Ureter (tissue), 1 donor: ENCODE measurements around the gene EIF4B. TPM values are rescaled to one million over a fixed set of nuclear protein-coding genes. Genes with fewer than 3 reads are reported as not detected.

Source experiments
- DNase-seq: peaks from one replicate; pipeline ENCODE4 v3.0.0-alpha.2; 2020; ENCODE audit warnings: low spot score
- total RNA-seq: library from RNA; stranded (reverse); gene quantifications from one replicate; pipeline ENCODE4 v1.2.4, GENCODE V29; 2023
- donor health status: DM: yes; HTN: yes; CAD: no.

Gene EIF4B
- total RNA-seq, 1 donor from 2014 or later: 474 TPM

GRCh38 chr12:53069621-53070410 is 63.6 kb downstream of the EIF4B start:
- DNase-seq: peak; percentile 56

- no peak for DNase-seq
Measured at GRCh38 chr12:53070877-53071492, 64.7 kb downstream of the EIF4B start.

GRCh38 chr12:53071591-53072551 is 65.6 kb downstream of the EIF4B start:
- peak; percentile 88 for DNase-seq

GRCh38 chr12:53073881-53074280 is 67.6 kb downstream of the EIF4B start:
- DNase-seq: no peak

GRCh38 chr12:53074283-53074998 is 68.2 kb downstream of the EIF4B start:
- no peak for DNase-seq

- DNase-seq: no peak
Measured at GRCh38 chr12:53074999-53075370, 68.7 kb downstream of the EIF4B start.

- no peak for DNase-seq
Measured at GRCh38 chr12:53076461-53076860, 70.2 kb downstream of the EIF4B start.

GRCh38 chr12:53077030-53077429 is 70.8 kb downstream of the EIF4B start:
- no peak for DNase-seq

- DNase-seq: peak; percentile 57
Measured at GRCh38 chr12:53078425-53079225, 72.4 kb downstream of the EIF4B start.

GRCh38 chr12:53079226-53080117 is 73.2 kb downstream of the EIF4B start, which contains the start of gene SPRYD3:
TSS of gene SPRYD3 (minus strand) at chr12:53079390. CDS start at chr12:53079333, 57 bp downstream.
- DNase-seq: peak; percentile 98

GRCh38 chr12:53082637-53083175 is 76.5 kb downstream of the EIF4B start:
- DNase-seq: no peak

- no peak for DNase-seq
Measured at GRCh38 chr12:53086361-53086760, 80.1 kb downstream of the EIF4B start.

- DNase-seq: no peak
Measured at GRCh38 chr12:53090105-53090504, 83.8 kb downstream of the EIF4B start.

GRCh38 chr12:53090554-53090953 is 84.3 kb downstream of the EIF4B start:
- DNase-seq: no peak

- DNase-seq: peak; percentile 18
Measured at GRCh38 chr12:53091756-53092155, 85.5 kb downstream of the EIF4B start.
